ENCODE measurements around the gene COL5A3.

- TF ChIP-seq MAX (IDR thresholded peaks at IDR 0.05) (no peak), EP300 (IDR thresholded peaks at IDR 0.05) (no peak)
These were observed 74.6 kb downstream of the COL5A3 start for GRCh38 chr19:9935506-9936325.
